B cell (primary cell): ENCODE data around the gene MRO. TPM values are rescaled to one million over a fixed set of nuclear protein-coding genes. Genes with fewer than 3 reads are reported as not detected.

Experiments
- ATAC-seq: fragments of 200-7000 bp; cut with Tn5 transposase; one replicate; pipeline ENCODE4 v1.10.0; 2021; ENCODE audit warnings: low read depth, mild to moderate bottlenecking, moderate number of reproducible peaks, moderate library complexity
- CTCF ChIA-PET: fragments of 350-600 bp; sonication (Branson Sonifier 250); formaldehyde crosslinking; loops from one replicate; lab custom pipeline; 2021; ENCODE audit warnings: antibody characterized with exemption, inconsistent platforms; lab: Charles Lee
- POLR2A ChIA-PET: fragments of 350-600 bp; sonication (Branson Sonifier 250); formaldehyde crosslinking; loops from one replicate; lab custom pipeline; 2021; ENCODE audit warnings: antibody characterized with exemption; lab: Charles Lee
- DNase-seq: peaks from one replicate; pipeline ENCODE4 v3.0.0; 2013
- H2AFZ ChIP-seq: 2 replicates; pipeline ENCODE4 v1.6.1; 2012; ENCODE audit warnings: mild to moderate bottlenecking, low read depth, low read length; ENCODE audit not compliant: insufficient read depth, poor library complexity, severe bottlenecking
- H3K27ac ChIP-seq, 2 donors: 1 replicate in 1 of 2; 2 replicates in 1 of 2; pipeline ENCODE4 v1.5.1; 2012 to 2013; ENCODE audit warnings: low read length in 2 of 2, mild to moderate bottlenecking in 2 of 2, moderate library complexity in 1 of 2
- H3K27me3 ChIP-seq, 4 experiments: fragments of 200-600 bp in 1 of 4; sonication (generic) in 1 of 4; replicated peaks in 1 of 4; 1 replicate in 2 of 4; 2 replicates in 2 of 4; pipeline versions ENCODE4 v1.6.1 to v1.7.0; 2013 to 2016; ENCODE audit warnings: low read length in 3 of 4, mild to moderate bottlenecking in 2 of 4, mixed read lengths in 1 of 4, moderate library complexity in 1 of 4; ENCODE audit not compliant: insufficient read depth in 4 of 4, control insufficient read depth in 3 of 4; ENCODE audit errors: control extremely low read depth in 1 of 4
- H3K36me3 ChIP-seq, 2 experiments: replicated peaks in 1 of 2; 1 replicate in 1 of 2; 2 replicates in 1 of 2; pipeline versions ENCODE4 v1.6.1 to v1.7.1; 2013; ENCODE audit warnings: low read length in 1 of 2; ENCODE audit not compliant: insufficient read depth in 2 of 2, control insufficient read depth in 1 of 2; ENCODE audit errors: control extremely low read depth in 1 of 2, extremely low read depth in 1 of 2
- H3K4me1 ChIP-seq, 2 donors: fragments of 200-600 bp in 1 of 2; sonication (generic) in 1 of 2; 1 replicate in 1 of 2; 2 replicates in 1 of 2; pipeline versions ENCODE4 v1.5.1 to v1.6.1; 2013 to 2017; ENCODE audit warnings: low read length in 2 of 2; ENCODE audit not compliant: control insufficient read depth in 2 of 2, insufficient read depth in 2 of 2
- H3K4me2 ChIP-seq: replicated peaks from 2 replicates; pipeline ENCODE3; 2012; ENCODE audit warnings: mild to moderate bottlenecking, low read depth, low read length; ENCODE audit not compliant: poor library complexity, severe bottlenecking
- H3K4me3 ChIP-seq, 5 experiments: fragments of 200-600 bp in 1 of 5; sonication (generic) in 1 of 5; 1 replicate in 3 of 5; 2 replicates in 2 of 5; pipeline versions ENCODE4 v1.5.1 to v1.7.0; 2011 to 2016; ENCODE audit warnings: low read length in 4 of 5, mild to moderate bottlenecking in 4 of 5, low read depth in 2 of 5, control low read depth in 1 of 5, moderate library complexity in 1 of 5; ENCODE audit not compliant: insufficient read depth in 1 of 5; ENCODE audit errors: control extremely low read depth in 1 of 5, extremely low read depth in 1 of 5
- H3K79me2 ChIP-seq: fragments of 200-600 bp; sonication (generic); one replicate; pipeline ENCODE4 v1.6.0; 2016; ENCODE audit warnings: low read length; ENCODE audit not compliant: control insufficient read depth, insufficient read depth
- H3K9ac ChIP-seq: fragments of 200-600 bp; sonication (generic); 2 replicates; pipeline ENCODE4 v1.6.1; 2017; ENCODE audit warnings: mild to moderate bottlenecking, low read length, moderate library complexity
- H3K9me3 ChIP-seq, 3 donors: one replicate each; pipeline versions ENCODE4 v1.6.1 to v1.7.1; 2013; ENCODE audit warnings: low read length in 2 of 3; ENCODE audit not compliant: control insufficient read depth in 2 of 3, insufficient read depth in 1 of 3; ENCODE audit errors: control extremely low read depth in 1 of 3
- H4K20me1 ChIP-seq: 2 replicates; pipeline ENCODE4 v1.6.0; 2012; ENCODE audit warnings: mild to moderate bottlenecking, low read length; ENCODE audit not compliant: insufficient read depth, control insufficient read depth, poor library complexity, severe bottlenecking
- H3K27ac Mint-ChIP-seq: one replicate; pipeline ENCODE4 v1.8.0; 2021; ENCODE audit warnings: mixed read lengths
- H3K27me3 Mint-ChIP-seq: one replicate; pipeline ENCODE4 v1.8.0; 2021; ENCODE audit warnings: mixed read lengths
- H3K4me1 Mint-ChIP-seq: one replicate; pipeline ENCODE4 v1.8.0; 2021; ENCODE audit warnings: mixed read lengths
- H3K4me3 Mint-ChIP-seq: one replicate; pipeline ENCODE4 v1.8.0; 2021; ENCODE audit warnings: mixed read lengths
- H3K9me3 Mint-ChIP-seq: one replicate; pipeline ENCODE4 v1.8.0; 2022; ENCODE audit warnings: mixed read lengths; ENCODE audit not compliant: insufficient read depth
- EZH2 ChIP-seq: IDR thresholded peaks from 2 replicates; pipeline ENCODE4 v1.6.1; 2012; ENCODE audit warnings: borderline replicate concordance, low read depth, mild to moderate bottlenecking, moderate library complexity, low read length; ENCODE audit not compliant: insufficient read depth, poor library complexity, severe bottlenecking
- WGBS: methylation state at CpG from one replicate; pipeline ENCODE4 v1.1.5; 2013; ENCODE audit warnings: missing lambda C conversion rate; ENCODE audit not compliant: insufficient coverage; 5-methylcytosine and 5-hydroxymethylcytosine counted together
- intact Hi-C: fragments of 100-400 bp; cut with micrococcal nuclease; formaldehyde crosslinking; loops from one replicate; pipeline ENCODE4 v1.10.0; 2022
- polyA plus RNA-seq: library from polyadenylated mRNA; depleted of rRNA; stranded (reverse); fragments of >200 nt; gene quantifications from 2 replicates; pipeline ENCODE4 v1.2.3, GENCODE V29; 2012
- total RNA-seq, 2 donors: library from RNA; stranded (reverse); fragments of 120-200 nt in 1 of 2; gene quantifications; 1 replicate in 1 of 2; 2 replicates in 1 of 2; pipeline versions ENCODE4 v1.2.3 to v1.2.4, GENCODE V29; 2013 to 2022
- TF ChIP-seq, protein P1 (sequence below): fragments of 200-600 bp; IDR thresholded peaks from one replicate; pipeline ENCODE4 v1.8.0; 2022; ENCODE audit warnings: antibody characterized with exemption, mild to moderate bottlenecking

MRO gene
- total and polyA plus RNA-seq, 2 donors (not counting 1 experiment from before 2014, with no cell fraction given), result not detected

DNA sequence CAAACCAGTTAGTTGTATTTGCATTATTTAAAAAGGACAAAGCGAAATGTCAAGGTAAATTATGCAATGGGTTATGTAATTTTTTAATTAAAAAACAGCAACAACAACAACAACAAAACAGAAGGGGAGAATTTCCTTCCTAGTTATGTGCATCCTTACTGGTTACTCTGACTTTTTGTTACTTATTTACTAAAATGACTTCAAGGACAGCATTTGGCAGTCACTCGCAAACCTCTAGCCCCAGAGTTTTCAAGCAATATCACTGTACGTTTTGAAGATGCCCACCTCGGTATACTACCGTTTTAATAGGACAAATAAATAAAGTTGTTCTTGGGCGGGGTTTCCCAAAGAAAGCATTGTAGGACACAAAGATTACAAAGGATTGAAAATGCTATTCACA, 24.7 kb upstream of the MRO start:
- no peak for DNase-seq
- Mint-ChIP-seq H3K27ac (no peak overlapping the region), H3K9me3 (no peaks in the 10 kb centered on the region), H3K4me1 (no peaks in the 10 kb centered on the region), H3K27me3 (peaks cover 6% of the 10 kb centered on the region), H3K4me3 (no peak overlapping the region)
- H3K4me3 ChIP-seq, result no peak overlapping the region
- H3K27me3 ChIP-seq, result peaks cover 0 to 3% (median under 1%) of the 10 kb centered on the region in 4 experiments
- TF ChIP-seq, protein P1, sequence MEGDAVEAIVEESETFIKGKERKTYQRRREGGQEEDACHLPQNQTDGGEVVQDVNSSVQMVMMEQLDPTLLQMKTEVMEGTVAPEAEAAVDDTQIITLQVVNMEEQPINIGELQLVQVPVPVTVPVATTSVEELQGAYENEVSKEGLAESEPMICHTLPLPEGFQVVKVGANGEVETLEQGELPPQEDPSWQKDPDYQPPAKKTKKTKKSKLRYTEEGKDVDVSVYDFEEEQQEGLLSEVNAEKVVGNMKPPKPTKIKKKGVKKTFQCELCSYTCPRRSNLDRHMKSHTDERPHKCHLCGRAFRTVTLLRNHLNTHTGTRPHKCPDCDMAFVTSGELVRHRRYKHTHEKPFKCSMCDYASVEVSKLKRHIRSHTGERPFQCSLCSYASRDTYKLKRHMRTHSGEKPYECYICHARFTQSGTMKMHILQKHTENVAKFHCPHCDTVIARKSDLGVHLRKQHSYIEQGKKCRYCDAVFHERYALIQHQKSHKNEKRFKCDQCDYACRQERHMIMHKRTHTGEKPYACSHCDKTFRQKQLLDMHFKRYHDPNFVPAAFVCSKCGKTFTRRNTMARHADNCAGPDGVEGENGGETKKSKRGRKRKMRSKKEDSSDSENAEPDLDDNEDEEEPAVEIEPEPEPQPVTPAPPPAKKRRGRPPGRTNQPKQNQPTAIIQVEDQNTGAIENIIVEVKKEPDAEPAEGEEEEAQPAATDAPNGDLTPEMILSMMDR, result no peak
- TF ChIP-seq EZH2, result no peak
- H4K20me1 ChIP-seq, result no peaks in the 10 kb centered on the region
- no peak for ATAC-seq
- H3K4me1 ChIP-seq, result no peaks in the 10 kb centered on the region
- no peak overlapping the region for H3K9ac ChIP-seq
- CTCF ChIA-PET, result no interaction called here
- POLR2A ChIA-PET, result no interaction called here
- no peak overlapping the region for H3K4me2 ChIP-seq
- no peaks in the 10 kb centered on the region for H3K36me3 ChIP-seq
- no peaks in the 10 kb centered on the region for H3K79me2 ChIP-seq
- no peak overlapping the region for H3K27ac ChIP-seq
- 100% methylated on average over 3 of the region's 6 CpGs for WGBS
- no peaks in the 10 kb centered on the region for H3K9me3 ChIP-seq
- no peak overlapping the region for H2AFZ ChIP-seq
- intact Hi-C loops, result no loop called here

DNA sequence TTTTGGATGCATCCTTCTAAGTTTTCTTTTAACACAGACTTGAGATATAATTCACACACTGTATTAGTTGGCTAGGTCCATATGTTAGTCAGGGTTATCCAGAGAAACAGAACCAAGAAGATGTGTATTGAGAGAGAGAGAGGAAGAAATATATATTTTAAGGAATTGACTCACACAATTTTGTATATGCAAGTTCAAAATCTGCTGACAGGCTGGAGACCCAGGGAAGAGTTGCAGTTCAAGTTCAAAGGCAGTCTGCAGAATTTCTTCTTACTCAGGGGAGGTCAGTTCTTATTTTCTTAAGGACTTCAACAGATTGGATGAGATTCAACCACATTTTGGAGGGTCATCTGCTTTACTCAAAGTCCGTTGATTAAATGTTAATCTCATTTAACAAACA, 23.0 kb upstream of the MRO start:
- ChIA-PET POLR2A (no interaction called here), CTCF (interaction anchor here (1.1 kb wide), 1 partner anchor 14 kb away, joined by 7 read pairs; no protein-coding TSS in a partner anchor)
- DNase-seq, result no peak
- Histone ChIP-seq H3K4me3 (no peak overlapping the region), H4K20me1 (no peaks in the 10 kb centered on the region), H3K27me3 (peaks cover 0 to 3% (median 0%) of the 10 kb centered on the region in 4 experiments), H3K36me3 (no peaks in the 10 kb centered on the region), H2AFZ (no peak overlapping the region), H3K9me3 (no peaks in the 10 kb centered on the region), H3K79me2 (no peaks in the 10 kb centered on the region), H3K4me2 (no peak overlapping the region), H3K9ac (no peak overlapping the region), H3K27ac (no peak overlapping the region), H3K4me1 (no peaks in the 10 kb centered on the region)
- Mint-ChIP-seq H3K4me1 (no peaks in the 10 kb centered on the region), H3K27ac (no peak overlapping the region), H3K27me3 (peaks cover 5% of the 10 kb centered on the region), H3K4me3 (no peak overlapping the region), H3K9me3 (no peaks in the 10 kb centered on the region)
- intact Hi-C loops, result no loop called here
- WGBS, result no CpG with 5 or more reads among the region's 1 CpG
- TF ChIP-seq, protein P1, result no peak
- no peak for TF ChIP-seq EZH2
- ATAC-seq, result no peak
